Dendritic cell treated with granulocyte-macrophage colony-stimulating factor and Interleukin-4, amounts not matched to agents 40 ng/mL and 50 ng/mL, for 4 days (primary cell): Measurements from ENCODE around the gene EIF5A2.
"Not testable (repeated sequence)": the region's sequence is repeated elsewhere in the genome, so short reads cannot be mapped to it uniquely, and the experiment has no call there.

Experiments used
- H3K27ac Mint-ChIP-seq: one replicate; pipeline ENCODE4 v1.8.0; 2022; ENCODE audit warnings: mild to moderate bottlenecking, mixed read lengths
- H3K27me3 Mint-ChIP-seq: one replicate; pipeline ENCODE4 v1.8.0; 2022; ENCODE audit warnings: mild to moderate bottlenecking, mixed read lengths
- H3K36me3 Mint-ChIP-seq: one replicate; pipeline ENCODE4 v1.8.0; 2022; ENCODE audit warnings: low read depth, mixed read lengths
- H3K4me1 Mint-ChIP-seq: one replicate; pipeline ENCODE4 v1.8.0; 2022; ENCODE audit warnings: low read depth, mixed read lengths
- H3K4me3 Mint-ChIP-seq: one replicate; pipeline ENCODE4 v1.8.0; 2022; ENCODE audit warnings: mild to moderate bottlenecking, moderate library complexity, mixed read lengths
- H3K9me3 Mint-ChIP-seq: one replicate; pipeline ENCODE4 v1.8.0; 2022; ENCODE audit warnings: mixed read lengths
- intact Hi-C: fragments of 100-400 bp; cut with micrococcal nuclease; formaldehyde crosslinking; loops from one replicate; pipeline ENCODE4 v1.15.0; 2022

EIF5A2 gene

GRCh38 chr3:170908235-170909116 is at the start of gene EIF5A2:
EIF5A2 (minus strand) TSS chr3:170908637; CDS start chr3:170907806, 831 bp downstream.
- intact Hi-C loops = loop anchor here (5.0 kb wide), 1 partner anchor 41 kb away; no protein-coding TSS in a partner anchor
- H3K9me3 Mint-ChIP-seq = peaks cover 18% of the 10 kb centered on the region
- peak within 1 kb of the TSS; percentile 98 for H3K4me3 Mint-ChIP-seq
- H3K4me1 Mint-ChIP-seq = peaks cover 5% of the 10 kb centered on the region
- H3K27ac Mint-ChIP-seq = peak within 1 kb of the TSS; percentile 85
- peaks cover 36% of the 10 kb centered on the region for H3K27me3 Mint-ChIP-seq
- H3K36me3 Mint-ChIP-seq = peaks cover 6% of the 10 kb centered on the region

GRCh38 chr3:170956647-170957046 is 48.2 kb upstream of the EIF5A2 start:
- Mint-ChIP-seq H3K4me3 (no peak overlapping the region), H3K27me3 (peaks cover 3% of the 10 kb centered on the region), H3K36me3 (no peaks in the 10 kb centered on the region), H3K27ac (no peak overlapping the region), H3K4me1 (no peaks in the 10 kb centered on the region), H3K9me3 (no peaks in the 10 kb centered on the region)
- intact Hi-C loops = no loop called here

- intact Hi-C loops = no loop called here
- no peaks in the 10 kb centered on the region for H3K4me1 Mint-ChIP-seq
- H3K9me3 Mint-ChIP-seq = no peaks in the 10 kb centered on the region
- H3K27ac Mint-ChIP-seq = no peak overlapping the region
- no peak overlapping the region for H3K4me3 Mint-ChIP-seq
- H3K36me3 Mint-ChIP-seq = no peaks in the 10 kb centered on the region
- peaks cover 3% of the 10 kb centered on the region for H3K27me3 Mint-ChIP-seq
These were observed 45.3 kb upstream of the EIF5A2 start for GRCh38 chr3:170953736-170954135.

- Mint-ChIP-seq H3K4me1 (no peaks in the 10 kb centered on the region), H3K9me3 (no peaks in the 10 kb centered on the region), H3K27me3 (peaks cover 3% of the 10 kb centered on the region), H3K36me3 (no peaks in the 10 kb centered on the region), H3K27ac (no peak overlapping the region), H3K4me3 (no peak overlapping the region)
- intact Hi-C loops = no loop called here
These were observed 44.8 kb upstream of the EIF5A2 start for GRCh38 chr3:170953229-170953628.

- H3K4me1 Mint-ChIP-seq = no peaks in the 10 kb centered on the region
- no peak overlapping the region for H3K4me3 Mint-ChIP-seq
- no peaks in the 10 kb centered on the region for H3K27me3 Mint-ChIP-seq
- intact Hi-C loops = no loop called here
- no peaks in the 10 kb centered on the region for H3K9me3 Mint-ChIP-seq
- H3K36me3 Mint-ChIP-seq = no peaks in the 10 kb centered on the region
- H3K27ac Mint-ChIP-seq = no peak overlapping the region
These were observed 40.8 kb upstream of the EIF5A2 start for GRCh38 chr3:170949211-170949610.

- H3K9me3 Mint-ChIP-seq = no peaks in the 10 kb centered on the region
- no peaks in the 10 kb centered on the region for H3K36me3 Mint-ChIP-seq
- H3K4me1 Mint-ChIP-seq = no peaks in the 10 kb centered on the region
- intact Hi-C loops = no loop called here
- no peaks in the 10 kb centered on the region for H3K27me3 Mint-ChIP-seq
- H3K4me3 Mint-ChIP-seq = no peak overlapping the region
- H3K27ac Mint-ChIP-seq = no peak overlapping the region
These were observed 38.8 kb upstream of the EIF5A2 start for GRCh38 chr3:170947018-170947769.

- H3K4me3 Mint-ChIP-seq = no peak overlapping the region
- H3K9me3 Mint-ChIP-seq = peaks cover 14% of the 10 kb centered on the region
- H3K36me3 Mint-ChIP-seq = no peaks in the 10 kb centered on the region
- H3K27me3 Mint-ChIP-seq = no peaks in the 10 kb centered on the region
- intact Hi-C loops = no loop called here
- H3K27ac Mint-ChIP-seq = no peak overlapping the region
- no peaks in the 10 kb centered on the region for H3K4me1 Mint-ChIP-seq
These were observed 33.6 kb upstream of the EIF5A2 start for GRCh38 chr3:170942011-170942410.

- no peaks in the 10 kb centered on the region for H3K36me3 Mint-ChIP-seq
- H3K27ac Mint-ChIP-seq = no peak overlapping the region
- intact Hi-C loops = no loop called here
- peaks cover 14% of the 10 kb centered on the region for H3K9me3 Mint-ChIP-seq
- H3K27me3 Mint-ChIP-seq = no peaks in the 10 kb centered on the region
- H3K4me1 Mint-ChIP-seq = no peaks in the 10 kb centered on the region
- no peak overlapping the region for H3K4me3 Mint-ChIP-seq
These were observed 33.1 kb upstream of the EIF5A2 start for GRCh38 chr3:170941551-170941950.

- H3K27me3 Mint-ChIP-seq, H3K27ac Mint-ChIP-seq, H3K4me1 Mint-ChIP-seq, intact Hi-C loops, H3K36me3 Mint-ChIP-seq, H3K9me3 Mint-ChIP-seq, H3K4me3 Mint-ChIP-seq: not testable (repeated sequence)
These were observed 24.6 kb upstream of the EIF5A2 start for GRCh38 chr3:170933039-170933438.

- H3K9me3 Mint-ChIP-seq = peaks cover 41% of the 10 kb centered on the region
- H3K27me3 Mint-ChIP-seq, intact Hi-C loops: not testable (repeated sequence)
These were observed 15.1 kb upstream of the EIF5A2 start for GRCh38 chr3:170923553-170923952.

GRCh38 chr3:170918715-170919114 is 10.3 kb upstream of the EIF5A2 start:
- Mint-ChIP-seq H3K27me3 (peaks cover 4% of the 10 kb centered on the region), H3K36me3 (no peaks in the 10 kb centered on the region), H3K4me3 (no peak overlapping the region), H3K27ac (no peak overlapping the region), H3K4me1 (no peaks in the 10 kb centered on the region), H3K9me3 (peaks cover 54% of the 10 kb centered on the region)
- intact Hi-C loops = no loop called here

More at GRCh38 chr3:170923553-170923952, 15.1 kb upstream of the EIF5A2 start:
- H3K27ac Mint-ChIP-seq, H3K4me1 Mint-ChIP-seq, H3K36me3 Mint-ChIP-seq, H3K4me3 Mint-ChIP-seq: not testable (repeated sequence)

- no peaks in the 10 kb centered on the region for H3K36me3 Mint-ChIP-seq
- peaks cover 12% of the 10 kb centered on the region for H3K27me3 Mint-ChIP-seq
- intact Hi-C loops = no loop called here
- peaks cover 33% of the 10 kb centered on the region for H3K9me3 Mint-ChIP-seq
- no peaks in the 10 kb centered on the region for H3K4me1 Mint-ChIP-seq
- H3K4me3 Mint-ChIP-seq = no peak overlapping the region
- H3K27ac Mint-ChIP-seq = no peak overlapping the region
These were observed 6.3 kb upstream of the EIF5A2 start for GRCh38 chr3:170914690-170915089.

GRCh38 chr3:170914212-170914611 is 5.8 kb upstream of the EIF5A2 start:
- Mint-ChIP-seq H3K27me3 (peaks cover 17% of the 10 kb centered on the region), H3K4me1 (no peaks in the 10 kb centered on the region), H3K4me3 (no peak overlapping the region), H3K9me3 (peaks cover 33% of the 10 kb centered on the region), H3K27ac (no peak overlapping the region), H3K36me3 (no peaks in the 10 kb centered on the region)
- intact Hi-C loops = no loop called here

GRCh38 chr3:170911051-170911450 is 2.6 kb upstream of the EIF5A2 start:
- peaks cover 18% of the 10 kb centered on the region for H3K9me3 Mint-ChIP-seq
- H3K27ac Mint-ChIP-seq = no peak overlapping the region
- no peak overlapping the region for H3K4me3 Mint-ChIP-seq
- intact Hi-C loops = no loop called here
- H3K36me3 Mint-ChIP-seq = peaks cover 6% of the 10 kb centered on the region
- peaks cover 5% of the 10 kb centered on the region for H3K4me1 Mint-ChIP-seq
- peaks cover 35% of the 10 kb centered on the region for H3K27me3 Mint-ChIP-seq
